WTC11 (cell line): Measurements from ENCODE around the gene PRMT5. TPM values are rescaled to one million over a fixed set of nuclear protein-coding genes. Genes with fewer than 3 reads are reported as not detected.

ENCODE experiments used
- AFF4 ChIP-seq: sonication (generic); formaldehyde crosslinking; IDR thresholded peaks from 2 replicates; pipeline ENCODE4 v1.8.1; 2023; ENCODE audit warnings: mild to moderate bottlenecking, missing genetic modification reagents, borderline replicate concordance
- AR ChIP-seq: fragments of 250-450 bp; sonication (Bioruptor Pico); IDR thresholded peaks from 2 replicates; pipeline ENCODE4 v1.9.0; 2021; ENCODE audit warnings: mild to moderate bottlenecking
- E2F4 ChIP-seq: sonication (generic); formaldehyde crosslinking; IDR thresholded peaks from 2 replicates; pipeline ENCODE4 v1.8.1; 2022; ENCODE audit warnings: low read depth, mild to moderate bottlenecking, moderate library complexity, missing genetic modification reagents, borderline replicate concordance
- ELF4 ChIP-seq: sonication (generic); formaldehyde crosslinking; IDR thresholded peaks from 2 replicates; pipeline ENCODE4 v1.8.1; 2022; ENCODE audit warnings: low read depth, mild to moderate bottlenecking, moderate library complexity, missing genetic modification reagents
- ESRRA ChIP-seq: sonication (generic); formaldehyde crosslinking; IDR thresholded peaks from 2 replicates; pipeline ENCODE4 v1.8.1; 2022; ENCODE audit warnings: mild to moderate bottlenecking, missing genetic modification reagents, borderline replicate concordance
- HMGA2 ChIP-seq: fragments of 250-450 bp; sonication (Bioruptor Pico); IDR thresholded peaks from 2 replicates; pipeline ENCODE4 v1.4.0; 2021; ENCODE audit warnings: mild to moderate bottlenecking, moderate library complexity
- IRF2 ChIP-seq: sonication (generic); formaldehyde crosslinking; IDR thresholded peaks from 2 replicates; pipeline ENCODE4 v1.8.0; 2022; ENCODE audit warnings: low read depth, missing genetic modification reagents, borderline replicate concordance
- PRDM15 ChIP-seq: sonication (generic); formaldehyde crosslinking; IDR thresholded peaks from 2 replicates; pipeline ENCODE4 v1.8.0; 2022; ENCODE audit warnings: missing genetic modification reagents
- RORB ChIP-seq: fragments of 250-450 bp; sonication (Bioruptor Pico); IDR thresholded peaks from 2 replicates; pipeline ENCODE4 v1.9.0; 2021; ENCODE audit warnings: mild to moderate bottlenecking
- TEAD1 ChIP-seq: sonication (generic); formaldehyde crosslinking; IDR thresholded peaks from 2 replicates; pipeline ENCODE4 v1.8.0; 2022; ENCODE audit warnings: mild to moderate bottlenecking, missing genetic modification reagents
- USF2 ChIP-seq: sonication (generic); formaldehyde crosslinking; IDR thresholded peaks from 2 replicates; pipeline ENCODE4 v1.8.1; 2023; ENCODE audit warnings: mild to moderate bottlenecking, missing genetic modification reagents, moderate library complexity
- ZNF219 ChIP-seq: sonication (generic); formaldehyde crosslinking; IDR thresholded peaks from 2 replicates; pipeline ENCODE4 v1.8.0; 2023; ENCODE audit warnings: missing genetic modification reagents, mild to moderate bottlenecking, borderline replicate concordance
- ZSCAN18 ChIP-seq: fragments of 250-450 bp; sonication (Bioruptor Pico); IDR thresholded peaks from 2 replicates; pipeline ENCODE4 v2.1.2; 2022; ENCODE audit warnings: mild to moderate bottlenecking, moderate library complexity
- total RNA-seq: library from RNA; stranded (reverse); gene quantifications from 3 replicates; pipeline ENCODE4 v1.2.3, GENCODE V29; 2021

The PRMT5 gene
- total RNA-seq, 1 experiment from 2014 or later, result 124 TPM

GRCh38 chr14:22882064-22882463 is 47.1 kb downstream of the PRMT5 start (continued):
- TF ChIP-seq E2F4 (CRISPR knock-in tag) (no peak), ELF4 (CRISPR knock-in tag) (no peak), HMGA2 (CRISPR knock-in tag) (no peak), PRDM15 (CRISPR knock-in tag) (no peak), IRF2 (CRISPR knock-in tag) (no peak), ZNF219 (no peak), AFF4 (no peak), TEAD1 (CRISPR knock-in tag) (no peak), RORB (CRISPR knock-in tag) (no peak), ESRRA (CRISPR knock-in tag) (no peak), USF2 (CRISPR knock-in tag) (no peak), AR (no peak), ZSCAN18 (no peak)
